HG02970 (cell line): Measurements from ENCODE around the gene OPCML.

Source experiments
- ATAC-seq: cut with Tn5 transposase; IDR thresholded peaks from one replicate; pipeline ENCODE4 v1.9.1; 2021; ENCODE audit warnings: mild to moderate bottlenecking, moderate library complexity, moderate number of reproducible peaks; ENCODE audit not compliant: unreplicated experiment, low FRiP score

Gene OPCML

DNA sequence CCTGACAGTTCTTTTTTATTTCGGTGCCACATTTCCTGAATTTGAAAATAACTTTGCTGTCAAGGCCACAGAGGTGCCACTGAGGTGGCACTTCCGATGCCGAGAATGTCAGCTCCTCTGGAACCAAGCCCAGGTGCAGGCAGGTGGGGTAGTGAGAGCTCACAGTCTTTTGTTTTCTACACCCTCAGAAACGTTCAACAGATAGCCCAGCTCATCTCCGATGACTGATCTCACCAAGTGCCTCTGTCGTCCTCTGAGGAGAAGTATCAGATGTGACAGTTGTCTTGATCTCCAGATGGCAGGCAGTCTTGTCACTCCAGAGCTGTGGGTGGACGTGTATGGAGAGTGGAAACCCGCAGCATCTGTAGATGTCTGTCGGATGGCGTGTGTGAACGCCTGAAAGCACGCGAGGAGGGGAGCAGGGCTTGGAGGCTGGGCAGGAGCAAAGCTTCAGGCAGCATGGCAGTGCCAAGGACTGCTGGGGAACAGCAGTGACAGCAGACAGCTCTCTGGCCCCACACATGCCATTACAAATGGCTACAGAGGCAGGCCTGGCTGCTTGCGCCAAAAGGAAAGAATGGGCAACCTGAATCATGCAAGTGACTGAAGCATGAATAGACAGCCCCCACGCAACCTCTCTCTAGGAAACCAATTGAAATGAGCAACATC, 877.0 kb downstream of the OPCML start:
- no peak for ATAC-seq

DNA sequence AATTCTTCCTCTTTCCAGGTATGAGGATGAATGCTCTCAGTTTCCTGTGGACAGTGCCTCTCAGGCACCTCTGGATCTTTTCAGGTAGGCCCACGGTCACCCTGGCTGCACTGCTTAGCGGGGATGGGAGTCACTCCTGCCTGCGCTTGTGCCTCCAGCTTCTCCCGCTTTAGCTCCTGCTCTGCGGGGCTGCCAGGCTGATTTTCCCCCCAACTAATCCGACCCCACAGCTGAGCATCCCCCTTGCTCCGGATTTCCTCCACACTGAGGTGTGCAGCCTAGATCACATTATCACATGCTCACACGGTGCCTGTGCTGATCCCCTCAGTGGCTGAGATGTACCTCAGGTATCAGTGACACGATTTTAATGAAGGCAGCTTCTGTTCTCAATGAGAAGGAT, 879.1 kb downstream of the OPCML start:
- ATAC-seq = no peak

DNA sequence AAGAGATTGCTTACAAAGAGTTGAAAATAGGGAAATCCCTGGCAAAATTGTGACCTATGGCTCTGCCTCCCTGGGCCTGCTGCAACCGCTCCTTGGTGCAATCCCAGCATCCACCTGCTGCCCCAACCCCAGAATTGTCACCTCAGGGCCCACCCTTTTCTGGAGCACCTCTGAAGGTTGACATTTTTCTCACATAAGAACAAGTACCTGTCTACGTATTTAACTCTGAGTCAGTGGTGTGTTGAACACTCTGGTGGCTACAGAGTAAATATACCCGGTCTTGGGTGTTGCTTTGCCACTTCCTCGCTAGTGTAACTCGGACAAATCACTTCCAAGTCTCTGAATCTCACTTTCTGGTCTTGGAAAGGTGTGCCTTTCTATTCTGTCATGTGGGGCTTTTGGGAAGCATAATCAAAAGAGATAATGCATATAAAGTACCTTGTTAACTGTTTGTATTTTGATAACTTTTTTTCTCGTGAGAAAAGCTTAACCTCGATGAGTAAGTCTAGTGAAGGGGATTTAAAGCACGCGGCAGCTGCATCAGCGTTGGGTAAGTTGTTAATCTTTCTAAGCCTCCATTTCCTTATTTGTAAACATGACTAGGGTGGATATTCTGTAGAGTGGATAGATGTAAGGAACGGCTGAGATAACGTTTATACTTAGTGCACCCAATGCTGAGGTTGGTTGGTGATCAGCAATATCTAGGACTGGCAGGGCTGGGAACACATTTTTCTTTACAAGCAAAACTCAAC, 881.2 kb downstream of the OPCML start:
- no peak for ATAC-seq

DNA sequence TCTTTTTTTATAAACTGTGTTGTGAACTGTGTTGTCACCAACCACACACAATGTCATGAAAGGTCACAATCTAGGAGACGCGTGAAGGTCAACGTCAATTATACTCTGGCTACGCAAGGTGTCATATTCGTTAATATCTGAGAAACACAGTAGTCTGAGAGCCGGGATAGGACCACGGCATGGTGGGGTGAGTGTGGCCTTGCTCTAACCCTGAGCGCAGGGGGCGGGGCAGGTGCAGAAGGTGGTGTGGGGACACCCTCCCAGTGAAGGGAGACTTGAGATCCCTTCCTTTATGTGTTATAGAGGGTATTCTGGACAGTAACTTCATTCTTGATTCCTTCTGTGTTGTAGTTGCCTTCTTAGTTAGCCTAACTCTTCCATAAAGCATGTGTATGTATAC, 883.0 kb downstream of the OPCML start:
- no peak for ATAC-seq

- no peak for ATAC-seq
Measured at GRCh38 chr11:132648851-132649250, 883.5 kb downstream of the OPCML start.

- no peak for ATAC-seq
Measured at GRCh38 chr11:132646890-132647289, 885.4 kb downstream of the OPCML start.

DNA sequence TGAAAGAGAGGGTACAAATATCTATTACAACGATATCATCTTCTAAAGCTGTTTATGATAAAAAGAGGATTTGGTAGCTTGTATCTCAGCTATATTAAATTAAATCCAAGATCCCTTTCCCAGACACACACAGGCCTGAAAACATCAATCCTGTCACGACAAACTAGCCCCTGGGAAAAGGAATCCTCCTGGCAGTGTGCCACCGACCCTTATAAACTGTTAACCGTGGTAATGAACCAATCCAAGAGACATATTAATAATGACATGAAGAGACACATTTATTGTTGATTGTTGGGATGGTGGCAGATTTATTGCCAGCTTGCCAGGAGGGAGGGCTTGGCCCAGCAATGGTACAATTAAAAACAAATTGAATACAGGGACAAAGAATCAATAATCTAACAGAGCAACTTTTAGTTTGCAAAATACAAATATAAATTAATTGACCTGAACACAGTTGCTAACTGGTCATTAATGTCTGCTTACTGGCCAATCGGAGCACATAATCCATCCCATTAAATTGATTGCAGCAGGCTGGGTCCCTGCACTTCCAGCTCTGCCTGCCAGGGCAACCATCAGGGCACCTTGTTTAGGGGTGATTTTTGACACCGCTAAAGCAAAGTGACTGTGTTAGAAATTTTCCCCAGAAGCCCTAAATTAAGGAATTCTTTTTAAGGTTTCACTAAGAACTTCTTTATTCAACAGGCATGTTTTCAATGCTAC, 887.6 kb downstream of the OPCML start:
- ATAC-seq = no peak

DNA sequence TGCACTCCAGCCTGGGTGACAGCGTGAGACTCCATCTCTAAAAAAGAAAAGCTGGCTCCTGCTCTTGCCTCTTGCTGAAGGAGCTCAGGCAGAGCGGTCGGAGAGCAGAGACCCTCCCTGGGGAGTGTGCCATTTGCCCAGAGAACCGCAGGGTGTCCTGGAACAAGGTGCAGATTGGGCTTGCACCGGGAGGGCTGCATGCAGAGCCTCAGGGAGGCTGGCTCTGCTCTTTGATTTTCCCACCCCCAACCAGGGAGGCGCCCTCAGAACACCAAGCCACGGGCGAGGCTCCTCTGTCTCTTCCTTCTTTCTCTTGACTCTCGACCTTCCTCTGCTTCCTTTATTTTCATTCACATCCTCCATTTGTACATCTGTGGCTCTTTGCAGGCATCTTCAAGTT, 889.1 kb downstream of the OPCML start:
- no peak for ATAC-seq

DNA sequence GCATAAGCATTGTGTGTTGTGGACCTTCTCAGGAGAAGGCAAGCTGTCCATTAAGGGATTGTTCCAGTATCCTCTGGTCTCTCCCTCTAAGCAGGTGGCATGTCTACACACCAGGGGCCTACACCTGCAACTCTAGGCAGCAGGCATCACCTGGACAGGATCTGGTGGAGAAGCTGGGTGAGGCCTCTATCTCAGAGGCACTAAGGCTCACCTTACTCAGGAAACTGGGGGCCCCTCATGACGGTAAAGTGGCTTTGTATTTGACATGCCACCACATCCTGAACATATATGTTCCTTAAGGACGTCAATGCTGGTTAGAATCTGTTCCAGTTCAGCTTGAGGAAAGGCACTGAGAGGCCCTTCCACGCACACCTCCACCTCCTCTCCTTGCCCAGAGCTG, 891.3 kb downstream of the OPCML start:
- no peak for ATAC-seq

DNA sequence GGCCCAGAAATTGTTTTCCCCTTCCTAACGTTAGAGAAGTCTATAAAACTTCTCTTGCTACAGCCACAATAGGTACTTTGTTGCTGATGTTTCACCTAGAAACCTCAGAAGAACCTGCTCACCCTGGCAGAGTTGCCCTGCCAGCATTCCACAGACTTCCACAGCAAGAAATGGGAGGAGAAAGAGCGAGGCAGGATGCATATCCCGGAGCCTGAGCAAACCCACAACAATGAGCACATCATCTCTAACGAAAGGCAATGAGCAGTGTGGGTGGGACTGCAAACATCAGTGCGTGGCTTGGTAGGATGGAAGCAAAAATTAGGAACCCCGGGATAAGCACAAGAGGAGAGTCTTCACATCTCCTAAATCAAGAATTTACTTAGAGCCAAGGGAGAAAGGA, 892.3 kb downstream of the OPCML start:
- ATAC-seq = no peak

- ATAC-seq = no peak
Measured at GRCh38 chr11:132639403-132639802, 892.9 kb downstream of the OPCML start.

- no peak for ATAC-seq
Measured at GRCh38 chr11:132638423-132638822, 893.9 kb downstream of the OPCML start.

DNA sequence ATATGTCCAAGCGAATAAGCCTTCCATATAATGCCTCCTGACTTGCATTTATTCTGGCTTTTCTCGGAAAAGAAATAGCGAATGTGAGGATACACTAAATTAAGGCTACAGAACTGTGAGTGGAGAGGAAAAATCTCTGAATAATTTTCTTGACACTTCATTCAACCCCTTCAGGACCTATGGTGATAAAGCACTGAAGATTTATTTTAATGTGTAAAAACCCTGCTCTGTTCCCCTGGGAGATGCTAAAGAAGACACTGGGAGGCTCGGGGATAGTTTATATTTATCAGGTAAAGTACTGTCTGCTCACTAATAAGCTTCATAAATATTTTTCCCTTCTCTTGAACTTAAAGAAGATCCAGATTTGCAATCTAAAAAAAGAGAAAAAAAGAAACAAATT, 895.8 kb downstream of the OPCML start:
- ATAC-seq = no peak

DNA sequence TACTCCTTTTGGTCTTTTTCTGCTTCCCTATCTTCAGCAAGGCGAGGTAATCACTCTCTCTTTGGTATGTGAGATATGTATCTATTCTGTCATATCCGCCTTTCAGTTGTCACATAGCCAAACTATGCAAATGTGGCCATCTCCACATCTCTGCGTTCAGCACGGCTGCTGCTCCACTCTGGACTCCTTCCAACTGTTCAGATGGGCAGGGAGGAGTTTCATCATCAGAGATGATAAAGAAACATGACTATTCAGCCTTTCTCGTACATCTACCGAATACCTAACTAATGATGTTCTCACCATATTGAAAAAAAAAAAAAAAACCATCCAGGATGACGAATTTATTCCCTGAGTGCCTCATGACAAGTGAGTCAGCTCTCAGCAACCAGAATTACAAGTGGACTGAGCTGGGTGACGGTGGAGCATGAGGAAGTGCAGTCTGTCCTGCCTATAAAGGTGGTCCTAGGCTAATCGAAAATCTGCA, 899.6 kb downstream of the OPCML start:
- no peak for ATAC-seq

DNA sequence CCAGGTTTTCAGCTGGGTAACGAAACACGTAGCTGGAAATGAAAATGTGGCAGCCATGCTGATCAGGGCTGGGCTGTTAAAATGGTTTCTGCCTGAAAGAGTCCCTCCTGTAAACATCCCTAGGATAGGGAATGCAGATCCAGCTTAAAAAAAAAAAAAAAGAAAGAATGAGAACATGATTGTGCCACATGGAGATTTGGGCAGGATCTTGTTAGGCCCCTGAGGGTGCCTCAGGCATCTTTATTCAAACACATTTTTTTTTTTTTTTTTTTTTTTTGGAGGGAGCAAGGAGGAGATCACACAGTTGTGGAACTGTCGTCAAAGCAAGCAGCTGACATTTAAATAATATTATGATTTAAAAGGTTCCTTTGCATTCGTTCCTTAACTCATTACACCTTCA, 900.3 kb downstream of the OPCML start:
- ATAC-seq = no peak

DNA sequence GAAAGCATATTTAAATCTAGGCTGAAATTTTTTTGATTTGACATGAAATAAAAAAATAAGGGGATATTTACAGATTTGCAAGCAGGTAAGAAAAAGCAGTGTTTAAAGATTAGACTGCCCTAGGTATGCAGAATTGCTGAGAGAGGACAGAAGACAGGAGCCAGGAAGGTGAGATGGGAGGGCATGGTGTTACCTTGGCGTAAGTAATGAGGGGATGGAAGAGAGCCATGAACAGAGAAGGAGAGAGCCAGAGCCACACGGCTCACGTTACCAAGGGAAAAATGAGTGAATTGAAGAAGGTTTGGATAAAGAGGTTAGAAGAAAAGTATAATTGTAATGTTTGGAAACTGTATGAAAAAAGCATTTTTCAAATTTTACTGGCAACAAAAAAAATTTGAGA, 904.3 kb downstream of the OPCML start:
- ATAC-seq = no peak

- no peak for ATAC-seq
Measured at GRCh38 chr11:132626446-132626845, 905.9 kb downstream of the OPCML start.

DNA sequence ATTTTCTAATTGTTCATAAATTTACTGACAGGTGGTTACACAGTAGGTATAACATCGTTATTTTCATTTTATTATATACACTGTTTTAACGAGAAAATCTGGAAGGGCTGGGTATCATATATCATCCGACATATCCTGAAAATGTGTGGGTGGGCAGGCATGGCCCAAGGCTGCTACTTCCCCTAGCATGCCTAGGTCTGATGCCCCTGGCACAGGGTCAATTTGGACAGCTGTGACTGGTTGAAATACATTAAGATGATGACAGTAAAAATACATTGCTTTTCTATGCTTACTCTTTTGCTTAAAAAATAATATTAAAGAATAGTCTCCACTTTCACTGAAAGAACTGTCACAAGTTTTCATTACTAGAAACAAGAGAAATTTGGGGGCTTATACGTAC, 908.8 kb downstream of the OPCML start:
- no peak for ATAC-seq

- ATAC-seq = no peak
Measured at GRCh38 chr11:132621976-132622580, 910.2 kb downstream of the OPCML start.

GRCh38 chr11:132620423-132620822, 911.9 kb downstream of the OPCML start:
- ATAC-seq = no peak

DNA sequence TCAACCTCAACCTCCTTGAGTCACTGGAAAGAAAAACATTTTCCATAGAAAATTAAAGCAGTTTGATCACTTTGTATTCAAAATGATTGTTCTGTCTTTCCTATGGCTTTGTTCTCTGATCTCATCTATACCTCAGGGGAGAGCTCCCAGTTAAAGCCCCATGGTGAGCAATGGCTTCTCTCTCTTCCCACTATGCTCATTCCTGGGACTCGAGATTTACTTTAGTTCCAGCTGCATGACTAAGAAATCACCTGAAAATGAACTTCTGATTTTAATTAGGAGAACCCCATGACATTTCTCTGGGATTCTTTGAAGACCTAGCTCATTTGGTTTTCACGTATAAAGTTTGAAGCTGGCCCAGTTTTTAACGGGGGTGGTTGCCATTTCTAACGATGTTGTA, 921.5 kb downstream of the OPCML start:
- ATAC-seq = no peak
